Calu3 (cell line): ENCODE measurements around the gene SUFU. TPM values are rescaled to one million over a fixed set of nuclear protein-coding genes. Genes with fewer than 3 reads are reported as not detected.

Experiments used
- BruUV-seq: library from RNA; stranded (reverse); fragments of 400-500 nt; replicated peaks from 2 replicates; lab custom pipeline; 2021; lab: Mats Ljungman, UMichigan
- CTCF ChIA-PET: fragments of 300-600 bp; sonication (Branson Sonifier 250); formaldehyde crosslinking; loops from one replicate; lab custom pipeline; 2022; ENCODE audit warnings: antibody characterized with exemption; lab: Charles Lee
- DNase-seq: peaks from one replicate; pipeline ENCODE4 v3.0.0; 2022
- H3K27ac Mint-ChIP-seq: one replicate; pipeline ENCODE4 v1.8.0; 2022; ENCODE audit warnings: mixed read lengths; ENCODE audit not compliant: unreplicated experiment
- H3K27me3 Mint-ChIP-seq: one replicate; pipeline ENCODE4 v1.8.0; 2022; ENCODE audit warnings: mixed read lengths; ENCODE audit not compliant: unreplicated experiment
- H3K36me3 Mint-ChIP-seq: one replicate; pipeline ENCODE4 v1.8.0; 2022; ENCODE audit warnings: mild to moderate bottlenecking, moderate library complexity, mixed read lengths; ENCODE audit not compliant: insufficient read depth, unreplicated experiment
- H3K4me1 Mint-ChIP-seq: one replicate; pipeline ENCODE4 v1.8.0; 2022; ENCODE audit warnings: mild to moderate bottlenecking, low read depth, mixed read lengths; ENCODE audit not compliant: unreplicated experiment
- H3K4me3 Mint-ChIP-seq: one replicate; pipeline ENCODE4 v1.8.0; 2022; ENCODE audit warnings: mild to moderate bottlenecking, low read depth, moderate library complexity, mixed read lengths; ENCODE audit not compliant: unreplicated experiment
- H3K9me3 Mint-ChIP-seq: one replicate; pipeline ENCODE4 v1.8.0; 2022; ENCODE audit warnings: low read depth, mixed read lengths; ENCODE audit not compliant: unreplicated experiment
- CTCF ChIP-seq: fragments of 200-600 bp; IDR thresholded peaks from one replicate; pipeline ENCODE4 v1.8.0; 2022; ENCODE audit warnings: antibody characterized with exemption; ENCODE audit not compliant: unreplicated experiment
- intact Hi-C: fragments of 100-400 bp; cut with micrococcal nuclease; formaldehyde crosslinking; loops from one replicate; pipeline ENCODE4 v1.10.0; 2022; ENCODE audit not compliant: unreplicated experiment
- total RNA-seq: library from RNA; stranded (reverse); gene quantifications from 2 replicates; pipeline ENCODE4 v1.2.3, GENCODE V29; 2022

SUFU gene
- total RNA-seq, 1 experiment from 2014 or later: 7.0 TPM

GRCh38 chr10:102537948-102538347 lies 34.2 kb downstream of the SUFU start:
- Mint-ChIP-seq H3K4me3 (no peak overlapping the region), H3K9me3 (no peaks in the 10 kb centered on the region), H3K27ac (no peak overlapping the region), H3K4me1 (no peaks in the 10 kb centered on the region), H3K27me3 (no peaks in the 10 kb centered on the region), H3K36me3 (no peaks in the 10 kb centered on the region)
- no peak for DNase-seq
- BruUV-seq: no TSS peak
- intact Hi-C loops: no loop called here
- CTCF ChIA-PET: no interaction called here
- TF ChIP-seq CTCF: no peak

DNA sequence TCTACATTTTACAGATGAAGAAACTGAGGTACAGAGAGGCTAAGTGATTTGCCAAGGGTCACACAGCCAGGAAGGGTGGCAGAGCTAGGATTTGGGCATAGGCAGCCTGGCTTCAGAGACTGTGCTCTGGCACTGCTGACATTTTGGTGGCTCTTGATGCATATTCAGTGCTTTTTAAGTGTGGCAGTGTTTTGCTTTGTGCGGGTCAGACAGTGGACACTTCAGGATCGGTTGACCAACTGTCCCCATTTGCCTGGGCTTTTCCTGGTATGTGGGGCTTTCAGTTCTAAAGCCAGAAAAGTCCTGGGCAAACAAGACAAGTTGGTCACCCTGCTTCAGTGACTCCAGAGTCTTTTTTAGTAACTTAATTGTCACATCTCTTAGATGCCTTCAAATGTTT lies 35.0 kb downstream of the SUFU start:
- Mint-ChIP-seq H3K27ac (no peak overlapping the region), H3K4me3 (no peak overlapping the region), H3K27me3 (no peaks in the 10 kb centered on the region), H3K9me3 (no peaks in the 10 kb centered on the region), H3K36me3 (no peaks in the 10 kb centered on the region), H3K4me1 (no peaks in the 10 kb centered on the region)
- CTCF ChIA-PET: no interaction called here
- intact Hi-C loops: no loop called here
- no TSS peak for BruUV-seq
- DNase-seq: no peak
- TF ChIP-seq CTCF: no peak

DNA sequence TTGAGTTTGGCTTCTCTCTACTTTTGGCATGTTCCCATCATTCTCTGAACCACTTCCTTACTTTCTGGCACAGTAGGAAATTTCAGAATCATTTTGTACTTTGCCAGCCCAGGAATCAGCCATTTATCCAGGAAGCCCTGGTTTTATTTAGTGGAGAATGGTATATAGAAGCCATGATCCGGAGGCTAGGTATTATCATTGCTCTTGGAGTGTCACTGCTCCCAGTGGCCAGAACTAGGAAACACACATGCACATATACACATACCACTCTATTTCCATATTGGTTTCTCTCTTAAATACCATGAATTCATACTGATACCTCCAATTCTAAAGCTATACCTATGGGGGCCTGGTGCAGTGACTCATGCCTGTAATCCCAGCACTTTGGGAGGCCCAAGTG lies 36.3 kb downstream of the SUFU start:
- Mint-ChIP-seq H3K4me3 (no peak overlapping the region), H3K27ac (no peak overlapping the region), H3K4me1 (no peaks in the 10 kb centered on the region), H3K27me3 (no peaks in the 10 kb centered on the region), H3K36me3 (no peaks in the 10 kb centered on the region), H3K9me3 (no peaks in the 10 kb centered on the region)
- no peak for DNase-seq
- intact Hi-C loops: no loop called here
- no TSS peak for BruUV-seq
- CTCF ChIA-PET: no interaction called here
- no peak for TF ChIP-seq CTCF

GRCh38 chr10:102542800-102543418 lies 39.1 kb downstream of the SUFU start:
- Mint-ChIP-seq H3K9me3 (no peaks in the 10 kb centered on the region), H3K27me3 (no peaks in the 10 kb centered on the region), H3K4me3 (no peak overlapping the region), H3K36me3 (no peaks in the 10 kb centered on the region), H3K4me1 (no peaks in the 10 kb centered on the region), H3K27ac (no peak overlapping the region)
- no peak for DNase-seq
- BruUV-seq: no TSS peak
- no peak for TF ChIP-seq CTCF
- CTCF ChIA-PET: interaction anchor here (0.7 kb wide), 1 partner anchor 52 kb away, joined by 4 read pairs; no protein-coding TSS in a partner anchor
- intact Hi-C loops: no loop called here
